ENCODE measurements around the gene NUP205.
"Not testable (repeated sequence)": the region's sequence is repeated elsewhere in the genome, so short reads cannot be mapped to it uniquely, and the experiment has no call there.

Gene NUP205

DNA sequence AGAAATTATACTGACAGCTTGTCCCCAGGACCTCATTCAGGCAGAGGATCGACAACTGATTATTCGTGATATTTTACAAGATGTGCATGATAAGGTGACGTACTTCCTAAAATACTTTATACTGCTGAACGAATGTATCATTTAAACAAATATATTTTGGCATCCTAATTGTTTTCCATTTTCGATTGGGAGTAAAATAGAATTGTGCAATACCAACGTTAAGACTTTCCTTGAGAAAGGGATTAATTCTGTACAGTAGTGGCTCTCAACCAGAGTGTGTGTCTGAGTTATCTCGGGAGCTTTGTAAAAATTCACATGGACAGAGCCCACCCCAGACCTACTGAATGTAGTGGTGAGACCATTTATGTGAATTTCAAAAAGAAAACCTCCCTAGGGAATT, 60.8 kb downstream of the NUP205 start:
- DNase-seq (ENCODE audit: low read depth in 3 of 3): no peak

DNA sequence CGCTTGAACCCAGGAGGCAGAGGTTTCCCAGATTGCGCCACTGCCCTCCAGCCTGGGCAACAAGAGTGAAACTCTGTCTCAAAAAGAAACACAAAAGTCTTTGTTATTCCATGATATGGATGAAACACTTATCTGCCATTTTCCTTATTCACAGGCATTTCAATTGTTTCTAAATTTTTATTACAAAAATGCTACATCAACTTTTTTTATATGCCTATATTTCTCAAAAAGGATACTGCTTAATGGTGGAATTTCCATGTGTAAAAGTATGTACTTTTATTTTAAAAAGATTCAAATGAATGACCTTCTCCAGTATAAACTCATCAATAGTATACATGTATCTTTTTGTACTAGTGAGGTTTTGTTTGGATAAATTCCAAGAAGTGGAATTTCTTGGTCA, 62.7 kb downstream of the NUP205 start:
- no peak for DNase-seq (ENCODE audit: low read depth in 3 of 3)

DNA sequence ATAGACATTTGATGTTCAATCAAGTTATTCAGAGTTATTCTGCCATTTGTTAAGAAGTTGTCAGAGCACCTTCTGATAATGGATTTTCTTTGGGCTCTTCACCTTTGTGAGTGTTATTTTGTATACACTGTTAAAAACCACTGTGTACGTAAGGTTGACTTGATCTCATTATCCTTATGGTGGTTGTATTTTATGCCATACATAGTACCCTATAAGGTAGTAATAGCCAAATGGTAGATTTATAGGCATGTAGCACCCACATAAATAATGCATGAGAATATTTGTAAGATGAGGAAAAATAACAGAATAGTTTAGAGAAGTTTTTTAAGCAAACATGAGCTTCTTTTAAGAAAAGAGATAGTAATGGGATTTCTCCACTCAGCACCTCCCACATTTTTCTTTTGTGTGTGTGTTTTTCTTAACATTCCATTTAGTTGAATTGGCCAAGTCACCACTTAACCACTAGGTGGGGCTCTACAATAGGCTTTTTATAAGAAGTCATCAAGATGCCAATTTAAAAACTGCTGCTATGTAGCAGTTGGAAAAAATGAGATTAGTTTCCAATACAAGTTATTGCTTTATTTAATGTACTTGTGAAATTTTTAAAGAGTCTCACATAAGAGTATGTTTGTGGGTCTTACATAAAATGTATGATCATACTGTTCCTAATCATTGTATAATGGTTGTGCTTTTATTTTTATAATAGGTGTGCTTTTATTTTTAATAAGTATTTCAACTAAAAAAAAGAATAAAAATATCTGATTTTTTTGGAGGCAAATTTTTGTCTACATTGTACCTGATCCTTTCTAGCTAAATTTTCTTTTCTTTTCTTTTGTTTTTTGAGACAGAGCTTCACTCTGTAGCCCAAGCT, 63.5 kb downstream of the NUP205 start:
- no peak for DNase-seq (ENCODE audit: low read depth in 3 of 3)

DNA sequence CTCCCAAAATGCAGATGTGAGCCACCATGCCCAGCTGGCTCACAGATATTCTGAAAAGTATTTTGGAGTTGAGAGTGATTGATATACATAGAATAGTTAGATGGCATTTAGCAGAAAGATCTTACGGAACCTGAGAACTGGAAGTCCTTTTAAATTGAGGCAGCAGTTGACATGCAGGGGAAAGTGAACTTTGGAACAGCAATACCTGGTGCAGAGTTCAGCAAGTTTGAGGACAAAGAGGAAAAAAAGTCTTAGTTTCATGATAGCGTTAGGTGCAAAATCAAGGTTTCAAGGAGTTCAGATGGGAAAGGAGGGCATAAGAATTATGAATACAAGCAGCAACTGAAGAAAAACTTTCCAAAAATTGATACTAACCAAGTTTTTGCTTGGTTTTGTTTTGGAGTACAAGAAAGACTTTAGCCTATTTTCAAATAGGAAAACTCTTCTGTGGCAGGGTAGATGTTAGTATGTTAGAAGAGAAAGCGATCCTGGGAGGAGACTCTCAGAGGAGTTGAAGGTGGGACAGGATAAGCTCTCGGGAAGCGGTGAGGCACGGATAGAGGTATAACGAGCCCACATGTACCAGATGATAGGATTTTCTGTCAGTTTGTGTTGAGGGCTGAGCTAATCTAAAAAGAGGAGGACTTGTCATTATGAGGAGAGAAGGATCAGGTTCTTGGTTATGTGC, 76.6 kb downstream of the NUP205 start:
- DNase-seq (ENCODE audit: low read depth in 3 of 3): no peak

DNA sequence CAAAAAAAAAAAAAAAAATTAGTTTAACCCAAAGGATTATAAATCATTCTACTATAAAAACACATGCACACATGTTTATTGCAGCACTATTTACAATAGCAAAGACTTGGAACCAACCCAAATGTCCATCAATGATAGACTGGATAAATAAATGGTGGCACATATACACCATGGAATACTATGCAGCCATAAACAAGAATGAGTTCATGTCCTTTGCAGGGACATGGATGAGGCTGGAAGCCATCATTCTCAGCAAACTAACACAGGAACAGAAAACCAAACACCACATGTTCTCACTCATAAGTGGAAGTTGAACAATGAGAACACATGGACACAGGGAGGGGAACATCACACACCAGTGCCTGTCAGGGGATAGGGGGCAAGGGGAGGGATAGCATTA, 82.0 kb downstream of the NUP205 start:
- DNase-seq (ENCODE audit: low read depth in 3 of 3): not testable (repeated sequence)

DNA sequence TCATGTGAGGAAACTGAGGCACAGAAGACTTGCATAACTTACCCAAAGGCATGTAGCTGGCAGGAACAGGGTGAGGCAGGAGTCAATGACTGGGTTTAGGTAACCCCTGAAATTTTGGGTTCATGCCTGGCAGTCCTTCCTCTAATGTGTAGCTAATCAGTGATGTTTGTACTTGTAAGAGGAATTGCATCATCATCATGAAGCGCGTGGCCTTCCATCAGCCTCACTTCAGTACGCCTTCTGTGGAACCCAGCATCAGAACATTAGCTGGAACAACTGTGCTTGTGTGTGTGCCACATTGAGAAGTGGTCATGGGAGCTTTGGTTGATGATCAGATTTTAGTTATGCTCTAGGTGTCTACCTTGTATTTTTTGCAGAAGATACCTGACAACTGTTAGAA, 86.4 kb downstream of the NUP205 start:
- no peak for DNase-seq (ENCODE audit: low read depth in 3 of 3)

DNA sequence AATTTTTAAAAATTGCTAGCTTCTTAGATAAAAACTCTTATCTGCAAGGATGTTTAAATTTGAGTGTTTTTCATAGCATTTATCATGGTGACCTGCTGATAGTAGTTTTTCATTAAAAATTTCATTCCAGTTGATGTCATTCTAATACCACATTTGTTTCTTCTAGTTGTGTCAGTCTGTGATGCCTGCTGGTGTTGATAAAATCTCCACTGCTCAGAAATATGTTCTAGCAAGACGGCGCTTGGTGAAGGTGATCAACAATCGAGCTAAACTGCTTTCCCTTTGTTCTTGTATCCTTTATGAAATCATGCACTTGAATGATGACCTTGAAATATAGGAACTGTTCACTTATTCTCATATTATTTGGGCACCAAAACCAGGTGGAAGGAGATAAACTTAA, 87.0 kb downstream of the NUP205 start:
- no peak for DNase-seq (ENCODE audit: low read depth in 3 of 3)

DNA sequence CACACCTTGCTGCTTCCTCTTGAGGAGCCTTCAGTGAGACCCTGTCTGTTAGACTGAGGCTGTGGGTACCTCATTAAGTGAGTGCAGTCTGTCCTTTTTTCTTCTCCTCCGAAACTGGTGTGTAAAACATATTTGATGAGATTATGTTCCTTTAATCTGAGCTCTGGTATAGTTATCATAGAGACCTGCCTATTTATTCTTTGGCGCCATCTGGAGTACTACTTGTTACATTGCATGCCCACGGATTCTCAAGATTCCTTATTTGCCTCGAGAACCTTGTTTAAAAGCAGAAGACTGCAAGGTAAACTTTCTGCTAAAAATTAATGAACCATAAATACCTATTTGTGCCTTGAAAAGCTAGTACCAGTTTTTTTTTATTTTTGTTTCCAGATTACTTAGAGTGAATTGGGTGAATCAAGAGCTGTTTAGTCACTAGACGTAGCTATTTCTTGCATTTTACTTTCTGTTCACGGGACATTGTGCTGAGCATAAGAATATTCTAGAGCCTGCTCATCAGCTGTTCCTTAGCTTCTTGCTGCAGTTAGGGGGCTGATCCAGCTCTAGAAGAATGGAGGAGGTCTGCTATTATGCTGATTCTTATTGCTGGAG, 87.7 kb downstream of the NUP205 start:
- DNase-seq (ENCODE audit: low read depth in 3 of 3): no peak

DNA sequence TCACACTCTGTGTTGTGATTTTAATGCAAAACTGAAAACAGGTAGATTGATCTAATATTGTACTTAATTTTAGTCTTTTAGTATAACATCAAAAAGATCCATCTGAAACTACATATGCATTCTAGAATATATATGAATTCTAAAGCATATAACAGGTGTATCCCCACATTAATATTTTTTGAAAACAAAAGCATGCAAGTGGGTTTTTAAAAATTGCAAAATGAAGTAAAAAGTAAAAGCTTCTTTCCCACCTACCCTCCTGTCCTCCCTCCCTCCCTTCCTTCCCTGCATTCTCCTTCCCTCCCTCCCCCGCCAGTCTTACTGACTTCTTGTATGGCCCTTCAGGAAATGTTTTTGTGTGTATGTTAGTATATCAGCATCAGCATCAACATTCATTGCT, 90.0 kb downstream of the NUP205 start:
- no peak for DNase-seq (ENCODE audit: low read depth in 3 of 3)

DNA sequence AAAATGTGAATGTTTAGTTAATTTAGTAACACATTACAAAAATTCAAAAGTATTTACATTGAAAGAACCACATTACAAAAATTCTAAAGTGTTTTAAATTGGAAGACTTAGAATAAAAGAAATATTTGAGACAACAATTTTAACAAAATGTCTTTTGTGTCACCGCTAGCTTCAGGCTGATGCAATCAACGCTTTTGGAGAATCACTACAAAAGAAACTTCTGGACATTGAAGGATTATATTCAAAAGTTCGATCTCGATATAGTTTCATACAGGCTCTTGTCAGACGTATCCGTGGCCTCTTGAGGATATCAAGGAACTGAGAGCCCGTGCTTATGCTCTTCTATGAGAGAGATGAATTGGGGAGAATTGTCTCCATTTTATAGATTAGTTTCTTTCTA, 90.5 kb downstream of the NUP205 start:
- no peak for DNase-seq (ENCODE audit: low read depth in 3 of 3)

DNA sequence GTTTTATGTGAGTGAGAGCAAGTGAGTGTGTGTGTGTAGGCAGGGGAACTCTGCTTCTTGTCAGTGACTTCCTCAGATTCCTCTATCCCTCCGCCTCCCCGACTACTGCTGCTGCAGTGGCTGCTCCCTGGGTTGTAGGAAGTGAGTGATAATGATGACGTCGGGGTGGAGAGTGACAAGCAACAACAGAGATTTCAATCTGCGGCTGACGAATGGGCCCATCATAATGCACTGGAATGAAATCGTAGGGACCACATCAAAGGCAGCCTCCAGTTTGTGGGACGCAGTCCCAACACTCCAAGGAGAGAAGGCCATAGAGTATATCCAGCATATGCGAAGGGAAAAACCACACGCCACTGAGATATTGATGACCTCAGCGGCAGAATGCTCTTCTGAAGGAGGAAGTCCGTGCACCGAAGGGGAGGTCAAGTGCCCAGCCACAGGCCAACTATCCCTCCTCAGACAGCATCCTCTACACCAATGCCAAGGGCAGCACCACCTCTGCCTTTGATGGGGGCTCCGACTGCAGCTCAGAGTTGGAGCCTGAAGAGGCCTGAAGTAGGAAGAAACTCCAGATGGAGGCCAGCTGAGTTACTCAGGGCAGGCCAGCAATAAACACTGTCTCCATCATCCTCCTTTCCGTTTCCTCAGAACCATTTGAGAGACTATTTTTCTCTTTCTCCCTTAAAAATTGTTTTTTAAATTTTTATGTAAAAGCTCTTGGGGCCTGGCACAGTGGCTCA, 93.3 kb downstream of the NUP205 start:
- no peak for DNase-seq (ENCODE audit: low read depth in 3 of 3)

DNA sequence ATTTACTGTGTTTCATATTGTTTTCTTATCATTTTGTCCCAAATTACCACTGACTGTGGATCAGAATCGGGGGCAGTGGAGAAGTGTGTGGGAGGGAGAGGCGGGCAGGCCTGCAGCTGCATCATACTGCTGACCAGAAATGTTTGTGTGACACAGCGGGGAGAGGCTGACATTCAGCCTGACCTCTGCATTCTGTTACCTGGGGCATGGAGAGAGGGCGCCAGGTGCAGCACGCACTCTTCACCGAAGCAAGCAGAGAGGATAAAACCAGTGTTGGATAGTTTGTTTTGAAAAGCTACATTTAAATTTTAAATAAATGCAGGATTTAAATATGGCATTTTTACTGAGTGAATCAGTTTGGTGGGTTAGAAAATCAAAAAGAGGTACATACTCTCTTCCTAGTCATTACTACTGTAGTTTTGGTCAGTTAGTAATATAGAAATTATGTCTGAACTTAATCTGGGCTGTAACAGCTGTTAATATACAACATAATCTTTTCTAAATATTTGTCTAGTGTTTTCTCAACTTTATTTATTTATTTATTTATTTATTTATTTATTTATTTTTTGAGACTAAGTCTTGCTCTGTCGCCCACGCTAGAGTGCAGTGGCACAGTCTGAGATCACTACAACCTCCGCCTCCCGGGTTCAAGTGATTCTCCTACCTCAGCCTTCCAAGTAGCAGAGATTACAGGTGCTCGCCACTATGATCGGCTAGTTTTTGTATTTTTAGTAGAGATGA, 95.8 kb downstream of the NUP205 start:
- DNase-seq (ENCODE audit: low read depth in 3 of 3): no peak

DNA sequence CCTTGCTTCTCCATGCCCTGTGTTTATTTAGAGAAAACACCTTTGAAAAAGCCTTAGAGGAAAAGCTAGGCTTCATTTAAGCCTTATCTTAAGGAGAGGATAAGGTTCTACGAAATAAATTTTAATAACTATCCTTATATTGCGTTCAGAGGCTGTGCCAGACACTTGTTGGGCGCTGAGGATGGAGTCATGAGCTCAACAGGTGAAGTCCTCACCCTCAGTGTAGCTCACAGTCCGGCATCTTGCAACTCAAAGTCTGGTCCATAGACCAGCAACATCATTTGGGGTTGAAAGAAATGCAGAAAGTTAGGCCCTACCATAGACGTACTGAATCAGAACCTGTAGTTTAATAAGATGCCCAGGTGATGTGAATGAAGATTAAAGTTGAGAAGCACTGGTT, 100.8 kb downstream of the NUP205 start:
- no peak for DNase-seq (ENCODE audit: low read depth in 3 of 3)

DNA sequence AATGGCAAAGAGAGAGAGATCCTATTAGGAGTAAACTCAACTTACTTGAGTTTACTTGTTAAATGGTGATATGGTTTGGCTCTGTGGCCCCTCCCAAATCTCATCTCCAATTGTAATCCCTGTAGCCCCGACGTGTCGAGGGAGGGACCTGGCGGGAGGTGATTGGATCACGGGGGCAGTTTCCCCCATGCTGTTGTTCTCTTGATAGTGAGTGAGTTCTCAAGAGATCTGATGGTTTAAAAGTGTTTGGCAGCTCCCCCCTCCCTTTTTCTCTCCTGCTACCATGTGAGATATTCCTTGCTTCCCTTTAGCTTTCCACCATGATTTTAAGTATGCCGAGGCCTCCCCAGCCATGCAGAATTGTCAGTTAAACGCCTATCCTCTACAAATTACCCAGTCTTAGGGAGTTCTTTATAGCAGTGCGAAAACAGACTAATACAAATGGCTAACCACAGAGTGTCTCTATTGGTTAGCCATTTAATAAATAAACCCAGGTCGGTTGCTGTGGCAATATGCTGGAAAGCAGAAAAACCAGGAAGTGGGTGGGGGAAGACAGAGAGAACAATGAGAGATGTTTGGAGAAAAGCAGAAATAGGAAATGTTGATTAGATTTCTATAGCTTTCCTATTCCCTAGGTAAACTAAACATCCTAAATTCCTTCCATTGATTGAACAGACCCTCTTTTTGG, 101.6 kb downstream of the NUP205 start:
- no peak for DNase-seq (ENCODE audit: low read depth in 3 of 3)

DNA sequence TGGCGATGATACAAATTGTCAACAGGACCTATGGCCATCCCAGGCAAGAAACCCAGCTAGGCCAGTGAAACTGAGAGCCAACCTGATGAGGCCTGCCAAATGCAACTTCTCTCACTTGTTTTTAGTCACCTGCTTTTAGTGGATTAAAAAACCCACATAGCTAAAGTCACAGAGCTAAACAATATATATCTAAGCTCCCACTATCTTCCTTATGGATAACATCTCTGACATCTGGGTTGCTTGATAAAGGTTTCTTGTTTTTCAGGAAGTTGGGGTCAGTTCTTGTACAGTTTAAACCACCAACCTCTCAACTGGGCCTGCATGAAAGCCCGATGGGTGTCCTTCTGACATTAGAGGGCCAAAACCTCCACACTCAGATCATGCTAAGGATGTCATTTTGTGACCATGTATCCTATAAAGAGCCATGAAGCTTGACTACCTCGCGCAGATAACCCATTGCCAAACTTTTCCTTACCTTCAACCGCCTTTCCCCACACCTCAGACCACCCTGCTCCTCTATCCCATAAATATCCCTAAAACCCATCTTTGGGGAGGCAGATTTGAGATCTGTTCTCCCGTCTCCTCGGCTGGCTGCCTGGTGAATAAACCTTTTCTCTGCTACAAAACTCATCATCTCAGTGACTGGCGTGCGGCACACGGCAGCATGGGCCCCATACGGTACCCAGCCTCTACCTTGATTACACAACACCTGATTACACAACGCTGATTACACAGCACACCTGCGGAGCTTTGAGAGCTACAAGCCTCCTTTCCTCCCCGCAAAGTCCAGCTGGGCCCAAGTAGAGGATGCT, 103.8 kb downstream of the NUP205 start:
- DNase-seq (ENCODE audit: low read depth in 3 of 3): peak in 1 of 3 experiments; percentile 6

DNA sequence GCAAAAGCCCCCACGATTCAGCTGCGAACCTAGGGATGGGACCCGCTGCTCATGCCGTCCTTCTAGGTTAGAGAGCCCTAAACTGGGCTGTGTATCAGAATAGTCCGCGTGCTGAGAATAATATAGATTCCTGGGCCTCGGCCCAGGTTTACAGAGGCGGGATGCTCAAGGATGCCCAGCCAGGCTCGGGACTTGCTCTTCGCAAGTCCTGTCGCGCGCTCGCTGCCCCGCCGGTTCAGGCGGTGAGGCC, 104.3 kb downstream of the NUP205 start:
- no peak for DNase-seq (ENCODE audit: low read depth in 3 of 3)

DNA sequence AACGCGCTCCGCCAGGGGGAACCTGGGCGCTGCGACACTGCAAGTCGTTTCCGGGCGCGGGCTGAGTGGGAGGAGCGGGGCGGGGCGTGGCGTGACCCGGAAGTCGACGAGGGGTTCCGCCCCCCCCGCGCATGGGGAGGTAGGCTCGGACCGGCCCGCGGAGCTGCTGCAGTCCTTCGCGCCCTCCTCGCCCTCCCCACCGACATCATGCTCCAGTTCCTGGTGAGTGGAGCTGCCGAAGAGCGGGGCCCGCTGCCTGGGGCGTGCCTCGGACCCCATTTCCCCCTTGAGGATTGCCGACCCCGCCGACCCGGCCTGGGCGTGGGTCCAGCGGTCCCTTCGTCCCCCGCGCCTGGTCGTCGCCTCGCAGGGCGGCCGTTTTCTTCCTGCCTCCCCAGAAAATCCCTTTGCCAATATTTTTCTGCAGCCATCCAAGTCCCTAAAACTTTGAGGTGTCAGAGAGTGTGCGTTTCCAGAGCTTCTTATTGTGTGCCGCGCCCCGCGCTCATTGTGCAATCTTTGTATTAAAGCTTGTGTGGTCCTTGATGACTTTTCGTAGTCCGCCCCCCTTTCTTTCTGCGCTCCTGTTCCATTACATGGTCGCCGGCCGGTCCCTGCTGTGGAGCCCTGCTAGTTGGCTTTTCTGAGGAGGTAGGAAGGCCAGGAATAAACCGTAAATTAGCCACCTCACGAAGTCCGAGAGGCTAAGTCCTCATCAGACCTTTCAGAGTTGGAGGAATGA, 104.8 kb downstream of the NUP205 start, which contains the start of gene STMP1:
Gene STMP1 (plus strand): TSS at position 142 of the 742 bp plus-strand sequence.
- DNase-seq (ENCODE audit: low read depth in 3 of 3): peak; percentile 94 to 96 (median 95)

DNA sequence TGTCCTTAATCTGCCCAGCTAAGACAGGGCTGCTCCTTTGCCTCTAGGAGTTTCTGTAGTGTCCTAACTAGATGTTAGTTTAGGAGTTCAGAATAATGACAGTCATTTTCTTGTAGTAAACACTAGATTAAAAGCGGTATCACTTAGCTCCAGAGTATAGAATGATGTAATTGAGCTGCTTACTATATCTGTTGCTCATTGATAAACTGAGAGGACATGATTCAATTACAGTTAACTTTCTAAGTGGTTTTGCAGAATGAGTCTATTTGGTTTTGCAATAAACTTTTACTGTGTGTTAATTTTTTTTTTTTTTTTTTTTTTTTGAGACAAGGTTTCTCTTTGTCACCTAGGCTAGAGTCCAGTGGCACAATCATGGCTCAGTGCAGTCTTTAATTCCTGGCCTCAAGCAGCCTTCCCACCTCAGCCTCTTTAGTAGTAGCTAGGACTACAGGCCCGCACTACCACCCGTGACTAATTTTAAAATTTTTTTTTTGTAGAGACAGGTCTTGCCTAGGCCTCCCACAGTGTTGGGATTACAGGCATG, 106.4 kb downstream of the NUP205 start:
- DNase-seq (ENCODE audit: low read depth in 3 of 3): no peak

DNA sequence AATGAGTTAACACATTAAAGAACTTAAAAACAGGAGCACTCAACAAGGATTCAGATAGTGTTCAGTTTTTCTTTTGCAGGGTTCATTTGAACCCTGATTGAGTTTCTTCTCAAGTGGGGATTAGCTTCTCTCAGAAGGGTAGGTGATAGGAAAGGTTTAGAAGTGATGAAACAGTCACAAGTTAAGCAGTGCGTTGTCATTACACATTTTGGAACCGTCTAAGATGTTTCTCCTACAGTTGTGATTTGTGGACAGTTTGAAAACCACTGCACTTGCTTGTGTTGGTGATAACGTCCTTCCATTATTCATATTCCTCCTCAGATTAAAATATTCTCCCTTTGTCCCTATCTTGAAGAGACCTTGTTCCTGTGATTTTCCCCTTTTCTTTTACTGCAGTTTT, 107.3 kb downstream of the NUP205 start:
- DNase-seq (ENCODE audit: low read depth in 3 of 3): no peak
